ENCODE data around the gene HOXB2.

HOXB2 gene

GRCh38 chr17:48571826-48572417 lies 27.0 kb upstream of the HOXB2 start:
- Histone ChIP-seq H2BK5ac (ENCODE audit: low read length) (no peak overlapping the region), H2BK15ac (replicated peaks; ENCODE audit: low read depth) (no peak overlapping the region), H3K4me2 (ENCODE audit: low read length) (no peak overlapping the region), H3K9ac (ENCODE audit: low read length) (no peak overlapping the region), H3K4me3 (ENCODE audit: low read length) (no peak overlapping the region), H2AK5ac (ENCODE audit: low read length) (no peak overlapping the region), H3K4ac (ENCODE audit: low read depth, low read length) (no peak overlapping the region), H3K27ac (ENCODE audit: low read depth, low read length) (no peak overlapping the region), H4K5ac (ENCODE audit: low read length) (no peak overlapping the region), H3K36me3 (ENCODE audit: control insufficient read depth, insufficient read depth, low read length) (no peaks in the 10 kb centered on the region), H3K27me3 (ENCODE audit: insufficient read depth, low read length, poor library complexity) (peaks cover 83% of the 10 kb centered on the region), H3K79me1 (ENCODE audit: low read length) (no peaks in the 10 kb centered on the region), H4K8ac (ENCODE audit: low read depth, low read length) (no peak overlapping the region), H3K23ac (ENCODE audit: low read length) (no peak overlapping the region), H3K56ac (ENCODE audit: low read length) (no peak overlapping the region), H2BK120ac (ENCODE audit: low read depth, low read length) (no peak overlapping the region), H3K79me2 (ENCODE audit: control insufficient read depth, insufficient read depth, low read length) (no peaks in the 10 kb centered on the region), H3K4me1 (ENCODE audit: control insufficient read depth, low read depth, low read length) (peaks cover 7% of the 10 kb centered on the region), H3K18ac (ENCODE audit: low read length) (no peak overlapping the region)
- no peak for DNase-seq
- WGBS (ENCODE audit: extremely low coverage, insufficient coverage, low lambda C conversion rate), result no CpG with 5 or more reads among the region's 1 CpG

GRCh38 chr17:48571024-48571818 lies 26.3 kb upstream of the HOXB2 start:
- DNase-seq, result no peak
- no peak overlapping the region for H3K9ac ChIP-seq (ENCODE audit: low read length)
- H3K27me3 ChIP-seq (ENCODE audit: insufficient read depth, low read length, poor library complexity), result peaks cover 84% of the 10 kb centered on the region
- H3K4me2 ChIP-seq (ENCODE audit: low read length), result peak overlapping the region; percentile 1
- no peak overlapping the region for H2BK5ac ChIP-seq (ENCODE audit: low read length)
- no peak overlapping the region for H4K5ac ChIP-seq (ENCODE audit: low read length)
- H3K4me1 ChIP-seq (ENCODE audit: control insufficient read depth, low read depth, low read length), result peaks cover 7% of the 10 kb centered on the region
- H3K23ac ChIP-seq (ENCODE audit: low read length), result no peak overlapping the region
- H2BK120ac ChIP-seq (ENCODE audit: low read depth, low read length), result no peak overlapping the region
- no peaks in the 10 kb centered on the region for H3K79me2 ChIP-seq (ENCODE audit: control insufficient read depth, insufficient read depth, low read length)
- no peak overlapping the region for H3K4ac ChIP-seq (ENCODE audit: low read depth, low read length)
- no CpG with 5 or more reads among the region's 26 CpGs for WGBS (ENCODE audit: extremely low coverage, insufficient coverage, low lambda C conversion rate)
- H4K8ac ChIP-seq (ENCODE audit: low read depth, low read length), result no peak overlapping the region
- no peaks in the 10 kb centered on the region for H3K79me1 ChIP-seq (ENCODE audit: low read length)
- H3K56ac ChIP-seq (ENCODE audit: low read length), result no peak overlapping the region
- no peak overlapping the region for H3K18ac ChIP-seq (ENCODE audit: low read length)
- no peak overlapping the region for H2AK5ac ChIP-seq (ENCODE audit: low read length)
- no peaks in the 10 kb centered on the region for H3K36me3 ChIP-seq (ENCODE audit: control insufficient read depth, insufficient read depth, low read length)
- no peak overlapping the region for H3K4me3 ChIP-seq (ENCODE audit: low read length)
- H3K27ac ChIP-seq (ENCODE audit: low read depth, low read length), result no peak overlapping the region
- no peak overlapping the region for H2BK15ac ChIP-seq (replicated peaks; ENCODE audit: low read depth)

GRCh38 chr17:48570325-48571023 lies 25.6 kb upstream of the HOXB2 start:
- Histone ChIP-seq H3K18ac (ENCODE audit: low read length) (no peak overlapping the region), H3K4me3 (ENCODE audit: low read length) (no peak overlapping the region)
- WGBS (ENCODE audit: extremely low coverage, insufficient coverage, low lambda C conversion rate), result no CpG with 5 or more reads among the region's 19 CpGs

GRCh38 chr17:48569674-48570324 lies 24.9 kb upstream of the HOXB2 start:
- Histone ChIP-seq H3K56ac (ENCODE audit: low read length) (no peak overlapping the region), H2BK5ac (ENCODE audit: low read length) (no peak overlapping the region), H2AK5ac (ENCODE audit: low read length) (no peak overlapping the region), H3K79me1 (ENCODE audit: low read length) (no peaks in the 10 kb centered on the region), H3K79me2 (ENCODE audit: control insufficient read depth, insufficient read depth, low read length) (no peaks in the 10 kb centered on the region), H3K9ac (ENCODE audit: low read length) (no peak overlapping the region), H3K4me1 (ENCODE audit: control insufficient read depth, low read depth, low read length) (peaks cover 7% of the 10 kb centered on the region), H3K4me2 (ENCODE audit: low read length) (no peak overlapping the region), H3K36me3 (ENCODE audit: control insufficient read depth, insufficient read depth, low read length) (no peaks in the 10 kb centered on the region), H3K23ac (ENCODE audit: low read length) (no peak overlapping the region), H3K27me3 (ENCODE audit: insufficient read depth, low read length, poor library complexity) (peaks cover 84% of the 10 kb centered on the region), H4K5ac (ENCODE audit: low read length) (no peak overlapping the region), H3K4ac (ENCODE audit: low read depth, low read length) (no peak overlapping the region), H2BK15ac (replicated peaks; ENCODE audit: low read depth) (no peak overlapping the region), H3K27ac (ENCODE audit: low read depth, low read length) (no peak overlapping the region), H4K8ac (ENCODE audit: low read depth, low read length) (no peak overlapping the region), H2BK120ac (ENCODE audit: low read depth, low read length) (no peak overlapping the region), H3K4me3 (ENCODE audit: low read length) (no peak overlapping the region), H3K18ac (ENCODE audit: low read length) (no peak overlapping the region)
- no peak for DNase-seq
- WGBS (ENCODE audit: extremely low coverage, insufficient coverage, low lambda C conversion rate), result no CpG with 5 or more reads among the region's 6 CpGs

More at GRCh38 chr17:48570325-48571023, 25.6 kb upstream of the HOXB2 start:
- no peak overlapping the region for H4K8ac ChIP-seq (ENCODE audit: low read depth, low read length)
- no peak overlapping the region for H3K4me2 ChIP-seq (ENCODE audit: low read length)
- no peak overlapping the region for H2AK5ac ChIP-seq (ENCODE audit: low read length)
- no peaks in the 10 kb centered on the region for H3K79me2 ChIP-seq (ENCODE audit: control insufficient read depth, insufficient read depth, low read length)
- H3K36me3 ChIP-seq (ENCODE audit: control insufficient read depth, insufficient read depth, low read length), result no peaks in the 10 kb centered on the region
- H3K9ac ChIP-seq (ENCODE audit: low read length), result no peak overlapping the region
- no peak overlapping the region for H2BK15ac ChIP-seq (replicated peaks; ENCODE audit: low read depth)
- no peaks in the 10 kb centered on the region for H3K79me1 ChIP-seq (ENCODE audit: low read length)
- H3K56ac ChIP-seq (ENCODE audit: low read length), result no peak overlapping the region
- peak; percentile 90 for DNase-seq
- H4K5ac ChIP-seq (ENCODE audit: low read length), result no peak overlapping the region
- no peak overlapping the region for H3K23ac ChIP-seq (ENCODE audit: low read length)
- H2BK120ac ChIP-seq (ENCODE audit: low read depth, low read length), result no peak overlapping the region
- H3K4ac ChIP-seq (ENCODE audit: low read depth, low read length), result no peak overlapping the region
- no peak overlapping the region for H3K27ac ChIP-seq (ENCODE audit: low read depth, low read length)
- peaks cover 7% of the 10 kb centered on the region for H3K4me1 ChIP-seq (ENCODE audit: control insufficient read depth, low read depth, low read length)
- peaks cover 84% of the 10 kb centered on the region for H3K27me3 ChIP-seq (ENCODE audit: insufficient read depth, low read length, poor library complexity)
- no peak overlapping the region for H2BK5ac ChIP-seq (ENCODE audit: low read length)

GRCh38 chr17:48569240-48569582 lies 24.3 kb upstream of the HOXB2 start:
- no peak overlapping the region for H4K8ac ChIP-seq (ENCODE audit: low read depth, low read length)
- H2BK120ac ChIP-seq (ENCODE audit: low read depth, low read length), result no peak overlapping the region
- H3K18ac ChIP-seq (ENCODE audit: low read length), result no peak overlapping the region
- no peak overlapping the region for H4K5ac ChIP-seq (ENCODE audit: low read length)
- no peaks in the 10 kb centered on the region for H3K79me1 ChIP-seq (ENCODE audit: low read length)
- H3K4ac ChIP-seq (ENCODE audit: low read depth, low read length), result no peak overlapping the region
- no peak overlapping the region for H3K4me3 ChIP-seq (ENCODE audit: low read length)
- no peak overlapping the region for H3K56ac ChIP-seq (ENCODE audit: low read length)
- no CpG with 5 or more reads among the region's 3 CpGs for WGBS (ENCODE audit: extremely low coverage, insufficient coverage, low lambda C conversion rate)
- peaks cover 7% of the 10 kb centered on the region for H3K4me1 ChIP-seq (ENCODE audit: control insufficient read depth, low read depth, low read length)
- H3K79me2 ChIP-seq (ENCODE audit: control insufficient read depth, insufficient read depth, low read length), result no peaks in the 10 kb centered on the region
- H3K4me2 ChIP-seq (ENCODE audit: low read length), result no peak overlapping the region
- H2BK15ac ChIP-seq (replicated peaks; ENCODE audit: low read depth), result no peak overlapping the region
- H3K9ac ChIP-seq (ENCODE audit: low read length), result no peak overlapping the region
- H3K36me3 ChIP-seq (ENCODE audit: control insufficient read depth, insufficient read depth, low read length), result no peaks in the 10 kb centered on the region
- DNase-seq, result no peak
- H3K27me3 ChIP-seq (ENCODE audit: insufficient read depth, low read length, poor library complexity), result peaks cover 83% of the 10 kb centered on the region
- no peak overlapping the region for H3K27ac ChIP-seq (ENCODE audit: low read depth, low read length)
- no peak overlapping the region for H2AK5ac ChIP-seq (ENCODE audit: low read length)
- H3K23ac ChIP-seq (ENCODE audit: low read length), result no peak overlapping the region
- no peak overlapping the region for H2BK5ac ChIP-seq (ENCODE audit: low read length)
